Caco-2 (cell line): ENCODE data around the gene APBB1IP. TPM values are rescaled to one million over a fixed set of nuclear protein-coding genes. Genes with fewer than 3 reads are reported as not detected.

Experiments used
- BruUV-seq: library from RNA; stranded (reverse); fragments of 400-500 nt; replicated peaks from 2 replicates; lab custom pipeline; 2021; lab: Mats Ljungman, UMichigan
- CTCF ChIA-PET: fragments of 300-600 bp; sonication (Branson Sonifier 250); formaldehyde crosslinking; loops from one replicate; lab custom pipeline; 2022; ENCODE audit warnings: antibody characterized with exemption; lab: Charles Lee
- POLR2A ChIA-PET: fragments of 300-600 bp; sonication (Branson Sonifier 250); formaldehyde crosslinking; loops from one replicate; lab custom pipeline; 2022; ENCODE audit warnings: antibody characterized with exemption; lab: Charles Lee
- DNase-seq, 2 experiments: peaks; one replicate each; pipeline versions ENCODE4 v3.0.0 to v3.0.0-alpha.2; 2020 to 2022
- H3K27me3 ChIP-seq: replicated peaks from 2 replicates; pipeline ENCODE4 v1.6.0; 2011; ENCODE audit warnings: low read length; ENCODE audit not compliant: control insufficient read depth, insufficient read depth
- H3K36me3 ChIP-seq: 2 replicates; pipeline ENCODE4 v1.5.1; 2011; ENCODE audit warnings: low read length; ENCODE audit not compliant: control insufficient read depth, insufficient read depth
- H3K4me1 ChIP-seq: fragments of 250-450 bp; sonication (Bioruptor Pico); 2 replicates; pipeline ENCODE4 v1.5.1; 2020; ENCODE audit warnings: mild to moderate bottlenecking
- H3K4me3 ChIP-seq: 2 replicates; pipeline ENCODE4 v1.5.1; 2011; ENCODE audit warnings: low read depth, mild to moderate bottlenecking, control low read depth, low read length
- H3K9me3 ChIP-seq: fragments of 250-450 bp; sonication (Bioruptor Pico); 2 replicates; pipeline ENCODE4 v1.5.1; 2020; ENCODE audit warnings: mild to moderate bottlenecking, moderate library complexity
- H3K27ac Mint-ChIP-seq: one replicate; pipeline ENCODE4 v1.8.0; 2022; ENCODE audit warnings: mixed read lengths; ENCODE audit not compliant: unreplicated experiment
- H3K27me3 Mint-ChIP-seq: one replicate; pipeline ENCODE4 v1.8.0; 2022; ENCODE audit warnings: mixed read lengths; ENCODE audit not compliant: insufficient read depth, unreplicated experiment
- H3K36me3 Mint-ChIP-seq: one replicate; pipeline ENCODE4 v1.8.0; 2022; ENCODE audit warnings: mild to moderate bottlenecking, mixed read lengths; ENCODE audit not compliant: insufficient read depth, unreplicated experiment
- H3K4me1 Mint-ChIP-seq: one replicate; pipeline ENCODE4 v1.8.0; 2022; ENCODE audit warnings: low read depth, mixed read lengths; ENCODE audit not compliant: unreplicated experiment
- H3K4me3 Mint-ChIP-seq: one replicate; pipeline ENCODE4 v1.8.0; 2022; ENCODE audit warnings: mild to moderate bottlenecking, moderate library complexity, mixed read lengths; ENCODE audit not compliant: unreplicated experiment
- H3K9me3 Mint-ChIP-seq: one replicate; pipeline ENCODE4 v1.8.0; 2022; ENCODE audit warnings: mixed read lengths; ENCODE audit not compliant: unreplicated experiment
- intact Hi-C: fragments of 100-400 bp; cut with micrococcal nuclease; formaldehyde crosslinking; loops from one replicate; pipeline ENCODE4 v1.10.0; 2022; ENCODE audit not compliant: unreplicated experiment
- total RNA-seq: library from RNA; stranded (reverse); gene quantifications from 2 replicates; pipeline ENCODE4 v1.2.3, GENCODE V29; 2022
- TF ChIP-seq, protein P1 (sequence below), 2 experiments: fragments of 200-600 bp in 1 of 2; IDR thresholded peaks; 1 replicate in 1 of 2; 2 replicates in 1 of 2; pipeline versions ENCODE4 v1.5.1 to v1.8.0; 2011 to 2022; ENCODE audit warnings: antibody characterized with exemption in 1 of 2, control low read depth in 1 of 2, inconsistent platforms in 1 of 2, low read depth in 1 of 2, low read length in 1 of 2, mild to moderate bottlenecking in 1 of 2, moderate library complexity in 1 of 2; ENCODE audit not compliant: insufficient read depth in 1 of 2, severe bottlenecking in 1 of 2, unreplicated experiment in 1 of 2

The APBB1IP gene
- total RNA-seq, 1 experiment from 2014 or later, result 0.14 TPM

DNA sequence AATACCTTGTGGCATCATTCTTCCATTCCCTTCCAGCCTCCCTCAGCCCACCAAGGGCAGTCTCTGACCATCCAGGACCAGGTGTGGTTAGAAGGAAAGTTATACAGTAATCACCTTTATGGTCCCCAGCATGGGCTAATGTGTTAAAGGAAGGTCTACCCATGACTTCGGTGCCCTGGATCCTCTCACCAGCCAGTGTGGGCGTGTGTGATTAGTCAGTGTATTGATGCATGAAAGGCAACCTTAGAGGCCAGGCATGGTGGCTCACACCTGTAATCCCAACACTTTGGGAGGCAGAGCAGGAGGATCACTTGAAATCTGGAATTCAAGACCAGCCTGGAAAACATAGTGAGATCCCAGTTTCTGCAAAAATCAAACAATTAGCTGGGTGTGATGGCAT, 88.9 kb downstream of the APBB1IP start:
- Histone ChIP-seq H3K36me3 (no peaks in the 10 kb centered on the region), H3K27me3 (no peaks in the 10 kb centered on the region), H3K4me1 (peaks cover 26% of the 10 kb centered on the region), H3K9me3 (peaks cover 22% of the 10 kb centered on the region), H3K4me3 (no peak overlapping the region)
- Mint-ChIP-seq H3K9me3 (peaks cover 9% of the 10 kb centered on the region), H3K4me3 (no peak overlapping the region), H3K36me3 (peaks cover 7% of the 10 kb centered on the region), H3K4me1 (peaks cover 17% of the 10 kb centered on the region), H3K27ac (no peak overlapping the region), H3K27me3 (no peaks in the 10 kb centered on the region)
- TF ChIP-seq, protein P1, sequence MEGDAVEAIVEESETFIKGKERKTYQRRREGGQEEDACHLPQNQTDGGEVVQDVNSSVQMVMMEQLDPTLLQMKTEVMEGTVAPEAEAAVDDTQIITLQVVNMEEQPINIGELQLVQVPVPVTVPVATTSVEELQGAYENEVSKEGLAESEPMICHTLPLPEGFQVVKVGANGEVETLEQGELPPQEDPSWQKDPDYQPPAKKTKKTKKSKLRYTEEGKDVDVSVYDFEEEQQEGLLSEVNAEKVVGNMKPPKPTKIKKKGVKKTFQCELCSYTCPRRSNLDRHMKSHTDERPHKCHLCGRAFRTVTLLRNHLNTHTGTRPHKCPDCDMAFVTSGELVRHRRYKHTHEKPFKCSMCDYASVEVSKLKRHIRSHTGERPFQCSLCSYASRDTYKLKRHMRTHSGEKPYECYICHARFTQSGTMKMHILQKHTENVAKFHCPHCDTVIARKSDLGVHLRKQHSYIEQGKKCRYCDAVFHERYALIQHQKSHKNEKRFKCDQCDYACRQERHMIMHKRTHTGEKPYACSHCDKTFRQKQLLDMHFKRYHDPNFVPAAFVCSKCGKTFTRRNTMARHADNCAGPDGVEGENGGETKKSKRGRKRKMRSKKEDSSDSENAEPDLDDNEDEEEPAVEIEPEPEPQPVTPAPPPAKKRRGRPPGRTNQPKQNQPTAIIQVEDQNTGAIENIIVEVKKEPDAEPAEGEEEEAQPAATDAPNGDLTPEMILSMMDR (IDR thresholded peaks at IDR 0.05; ENCODE audit: insufficient read depth in 1 of 2, low read depth in 1 of 2, low read length in 1 of 2, severe bottlenecking in 1 of 2, unreplicated experiment in 1 of 2), result no peak
- intact Hi-C loops, result no loop called here
- ChIA-PET CTCF (interaction anchor here (0.6 kb wide), 1 partner anchor 9 kb away, joined by 3 read pairs; no protein-coding TSS in a partner anchor), POLR2A (no interaction called here)
- DNase-seq, result no peak
- BruUV-seq, result no TSS peak

DNA sequence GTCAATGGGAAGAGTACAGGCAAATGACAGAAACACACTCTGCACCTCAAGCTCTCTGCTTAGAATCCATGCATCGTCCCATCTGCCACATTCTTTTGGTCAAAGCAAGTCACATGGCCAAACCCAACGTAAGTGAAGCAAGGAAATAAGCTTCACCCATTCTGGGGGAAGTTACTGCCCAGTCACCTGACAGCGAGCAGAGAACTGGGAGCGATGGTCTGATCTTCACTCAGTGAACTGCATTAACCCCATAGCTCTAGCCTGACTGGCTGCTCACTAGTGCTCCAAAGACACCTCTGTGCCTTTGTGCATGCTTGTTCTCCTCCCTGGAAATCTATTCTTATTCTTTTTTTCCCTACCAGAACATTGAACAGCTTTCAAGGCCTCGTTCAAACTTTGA, 89.9 kb downstream of the APBB1IP start:
- Histone ChIP-seq H3K36me3 (no peaks in the 10 kb centered on the region), H3K9me3 (peaks cover 15% of the 10 kb centered on the region; the same call in 1 of the 2 replicates), H3K4me1 (peaks cover 25% of the 10 kb centered on the region), H3K27me3 (no peaks in the 10 kb centered on the region), H3K4me3 (no peak overlapping the region)
- no TSS peak for BruUV-seq
- Mint-ChIP-seq H3K9me3 (peaks cover 9% of the 10 kb centered on the region), H3K36me3 (peaks cover 7% of the 10 kb centered on the region), H3K4me1 (peaks cover 17% of the 10 kb centered on the region), H3K4me3 (no peak overlapping the region), H3K27ac (peak overlapping the region; percentile 9), H3K27me3 (no peaks in the 10 kb centered on the region)
- ChIA-PET POLR2A (no interaction called here), CTCF (no interaction called here)
- TF ChIP-seq, protein P1 (IDR thresholded peaks at IDR 0.05; ENCODE audit: insufficient read depth in 1 of 2, low read depth in 1 of 2, low read length in 1 of 2, severe bottlenecking in 1 of 2, unreplicated experiment in 1 of 2), result no peak
- intact Hi-C loops, result no loop called here
- DNase-seq, result no peak

DNA sequence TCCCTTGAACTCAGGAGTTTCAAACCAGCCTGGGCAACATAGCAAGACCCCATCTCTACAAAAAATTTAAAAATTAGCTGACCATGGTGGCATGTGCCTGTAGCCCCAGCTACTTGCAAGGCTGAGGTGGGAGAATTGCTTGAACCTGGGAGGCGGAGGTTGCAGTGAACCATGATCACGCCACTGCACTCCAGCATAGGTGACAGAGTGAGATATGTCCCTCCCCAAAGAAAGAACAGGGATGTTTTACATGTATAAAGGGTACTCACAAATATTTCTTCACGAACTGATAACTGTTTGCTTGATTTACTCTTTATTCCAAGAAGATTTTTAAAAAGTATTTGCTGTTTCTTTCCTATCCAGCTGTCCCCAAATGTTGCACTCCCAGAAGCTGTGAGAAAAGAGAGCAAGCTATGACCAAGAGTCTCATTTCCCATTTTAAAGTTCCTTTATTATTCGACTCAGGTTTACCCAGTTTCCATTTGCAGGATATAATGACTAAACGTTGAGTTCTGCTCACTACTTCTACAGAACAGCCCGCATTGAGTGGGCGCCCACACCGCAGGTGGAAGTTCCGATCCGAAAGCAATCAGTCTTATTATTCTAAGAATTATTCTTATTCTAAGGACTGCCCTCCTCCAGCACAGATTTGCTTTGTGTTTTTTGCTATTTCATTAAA, 90.7 kb downstream of the APBB1IP start:
- no TSS peak for BruUV-seq
- H3K27me3 ChIP-seq, result no peaks in the 10 kb centered on the region
- POLR2A ChIA-PET, result no interaction called here

More for the DNA sequence above, 90.7 kb downstream of the APBB1IP start:
- no peaks in the 10 kb centered on the region for H3K27me3 Mint-ChIP-seq
- peaks cover 6% of the 10 kb centered on the region for H3K36me3 Mint-ChIP-seq
- H3K27ac Mint-ChIP-seq, result peak overlapping the region; percentile 9
- peaks cover 14% of the 10 kb centered on the region for H3K4me1 Mint-ChIP-seq
- intact Hi-C loops, result no loop called here
- Histone ChIP-seq H3K4me1 (peaks cover 19% of the 10 kb centered on the region), H3K36me3 (no peaks in the 10 kb centered on the region), H3K4me3 (no peak overlapping the region), H3K9me3 (peaks cover 12% of the 10 kb centered on the region; the same call in 1 of the 2 replicates)
- peaks cover 6% of the 10 kb centered on the region for H3K9me3 Mint-ChIP-seq
- no peak overlapping the region for H3K4me3 Mint-ChIP-seq
- CTCF ChIA-PET, result no interaction called here
- DNase-seq, result no peak
- TF ChIP-seq, protein P1 (IDR thresholded peaks at IDR 0.05; ENCODE audit: insufficient read depth in 1 of 2, low read depth in 1 of 2, low read length in 1 of 2, severe bottlenecking in 1 of 2, unreplicated experiment in 1 of 2), result no peak
